VCaP (cell line): ENCODE results near the gene CDAN1.

Source experiments
- H3K27ac ChIP-seq: fragments of 450-650 bp; 2 replicates; pipeline ENCODE4 v1.5.1; 2017
- TF ChIP-seq, protein P1 (sequence below): fragments of 450-650 bp; conservative IDR thresholded peaks from 2 replicates; pipeline ENCODE4 v1.5.1; 2017; ENCODE audit warnings: mild to moderate bottlenecking, moderate library complexity

The CDAN1 gene

DNA sequence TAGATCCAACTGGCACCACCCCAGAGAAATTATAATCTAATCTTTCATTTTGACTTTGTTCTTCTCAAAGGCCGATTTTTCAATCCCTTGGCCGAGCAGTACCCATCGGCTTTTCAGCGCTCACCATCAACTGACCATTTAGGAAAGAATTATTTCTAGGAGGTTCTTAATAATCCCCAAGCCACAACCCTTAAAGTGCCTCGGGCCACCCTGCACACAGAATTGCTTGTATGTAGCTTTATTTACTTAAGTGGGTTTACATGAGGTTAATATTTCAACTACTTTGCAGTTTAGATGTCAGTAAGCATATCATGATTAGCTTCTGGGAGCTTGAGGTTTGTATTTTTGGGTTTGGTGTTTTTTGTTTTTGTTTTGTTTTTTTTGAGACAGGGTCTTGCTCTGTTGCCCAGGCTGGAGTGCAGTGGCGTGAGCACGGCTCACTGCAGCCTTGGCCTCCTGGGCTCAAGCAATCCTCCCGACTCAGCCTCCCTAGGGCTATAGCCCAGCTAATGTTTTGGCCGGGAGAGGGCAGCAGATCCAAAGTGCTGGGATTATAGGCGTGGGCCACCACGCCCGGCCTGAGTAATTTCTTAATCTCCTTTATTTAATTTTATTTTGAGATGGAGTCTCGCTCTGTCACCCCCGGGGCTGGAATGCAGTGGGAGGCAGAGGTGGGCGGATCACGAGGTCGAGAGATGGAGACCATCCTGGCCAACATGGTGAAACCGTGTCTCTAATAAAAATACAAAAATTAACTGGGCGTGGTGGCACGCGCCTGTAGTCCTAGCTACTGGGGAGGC, 801 bp upstream of the CDAN1 start:
- H3K27ac ChIP-seq = peak overlapping the region; percentile 81
- TF ChIP-seq, protein P1, sequence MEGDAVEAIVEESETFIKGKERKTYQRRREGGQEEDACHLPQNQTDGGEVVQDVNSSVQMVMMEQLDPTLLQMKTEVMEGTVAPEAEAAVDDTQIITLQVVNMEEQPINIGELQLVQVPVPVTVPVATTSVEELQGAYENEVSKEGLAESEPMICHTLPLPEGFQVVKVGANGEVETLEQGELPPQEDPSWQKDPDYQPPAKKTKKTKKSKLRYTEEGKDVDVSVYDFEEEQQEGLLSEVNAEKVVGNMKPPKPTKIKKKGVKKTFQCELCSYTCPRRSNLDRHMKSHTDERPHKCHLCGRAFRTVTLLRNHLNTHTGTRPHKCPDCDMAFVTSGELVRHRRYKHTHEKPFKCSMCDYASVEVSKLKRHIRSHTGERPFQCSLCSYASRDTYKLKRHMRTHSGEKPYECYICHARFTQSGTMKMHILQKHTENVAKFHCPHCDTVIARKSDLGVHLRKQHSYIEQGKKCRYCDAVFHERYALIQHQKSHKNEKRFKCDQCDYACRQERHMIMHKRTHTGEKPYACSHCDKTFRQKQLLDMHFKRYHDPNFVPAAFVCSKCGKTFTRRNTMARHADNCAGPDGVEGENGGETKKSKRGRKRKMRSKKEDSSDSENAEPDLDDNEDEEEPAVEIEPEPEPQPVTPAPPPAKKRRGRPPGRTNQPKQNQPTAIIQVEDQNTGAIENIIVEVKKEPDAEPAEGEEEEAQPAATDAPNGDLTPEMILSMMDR = peak; percentile 61

DNA sequence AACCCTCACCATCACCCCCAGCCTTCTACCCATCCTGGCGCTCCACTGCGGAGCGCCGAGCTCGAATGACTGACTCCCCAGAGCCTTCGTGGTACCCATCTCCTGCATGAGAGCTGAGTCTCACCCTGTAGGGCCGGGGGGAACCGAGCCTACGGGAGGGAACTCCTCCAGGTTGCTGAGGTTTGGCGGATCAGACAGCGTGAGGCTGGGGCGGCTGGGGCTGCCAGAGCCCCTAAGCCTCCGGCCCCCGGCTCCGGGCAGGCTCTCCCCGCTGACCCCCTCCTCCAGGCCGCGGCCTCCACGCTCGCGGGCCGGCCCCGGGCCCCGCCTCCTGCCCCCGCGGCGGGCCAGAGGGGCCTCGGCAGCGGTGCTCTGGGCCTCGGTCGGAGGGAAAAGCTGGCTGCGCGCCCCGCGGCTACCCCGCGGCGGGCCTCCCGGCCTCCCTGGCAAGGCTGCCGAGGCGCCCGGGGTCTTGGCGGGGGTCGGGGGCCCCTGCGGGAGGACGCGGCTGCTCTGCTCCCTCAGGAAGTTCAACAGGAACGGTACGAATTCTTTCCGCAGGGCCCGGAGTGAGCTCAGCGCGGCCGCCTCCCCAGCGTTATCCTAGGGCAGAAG, 643 bp downstream of the CDAN1 start:
- TF ChIP-seq, protein P1 = no peak
- peak overlapping the region; percentile 81 for H3K27ac ChIP-seq

DNA sequence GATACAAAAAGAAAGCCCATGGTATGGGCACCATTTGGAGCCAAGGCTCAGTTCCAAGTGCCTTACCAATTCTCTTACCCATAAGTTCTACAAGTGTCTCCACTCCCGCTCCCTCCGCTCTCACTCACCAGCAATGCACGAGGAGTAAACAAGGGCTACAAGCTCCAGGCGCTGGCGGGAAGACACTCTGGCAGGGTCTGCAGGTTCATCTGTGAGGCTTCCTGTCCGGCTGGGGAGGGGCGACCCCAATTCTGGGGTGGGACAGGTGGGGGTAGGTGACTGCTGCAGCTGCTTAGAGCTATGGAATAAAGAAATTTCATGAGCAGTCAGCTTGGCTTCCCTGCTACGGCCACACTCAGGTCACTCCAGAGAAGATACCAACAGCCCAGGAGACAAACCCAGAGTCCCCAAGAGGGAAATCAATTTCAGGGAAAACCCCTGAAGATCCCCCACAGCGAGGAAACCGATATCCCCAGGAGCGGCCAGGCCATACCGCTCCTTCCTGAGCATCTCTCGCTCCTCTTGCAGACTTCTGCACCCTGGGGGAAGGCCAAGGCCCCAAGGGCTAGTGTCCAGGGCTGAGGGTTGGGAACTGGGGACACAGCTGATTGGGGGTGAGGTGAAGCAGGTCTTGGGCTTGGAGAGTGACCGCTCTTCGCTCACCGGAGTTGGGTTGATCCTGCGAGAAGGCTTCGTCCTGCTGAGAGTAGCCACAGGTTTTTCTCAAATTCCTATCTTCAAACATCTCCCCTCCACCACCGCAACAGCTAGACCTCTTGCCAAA, 1.4 kb downstream of the CDAN1 start:
- H3K27ac ChIP-seq = peak overlapping the region; percentile 81; the same call in 1 of the 2 replicates
- TF ChIP-seq, protein P1 = no peak

DNA sequence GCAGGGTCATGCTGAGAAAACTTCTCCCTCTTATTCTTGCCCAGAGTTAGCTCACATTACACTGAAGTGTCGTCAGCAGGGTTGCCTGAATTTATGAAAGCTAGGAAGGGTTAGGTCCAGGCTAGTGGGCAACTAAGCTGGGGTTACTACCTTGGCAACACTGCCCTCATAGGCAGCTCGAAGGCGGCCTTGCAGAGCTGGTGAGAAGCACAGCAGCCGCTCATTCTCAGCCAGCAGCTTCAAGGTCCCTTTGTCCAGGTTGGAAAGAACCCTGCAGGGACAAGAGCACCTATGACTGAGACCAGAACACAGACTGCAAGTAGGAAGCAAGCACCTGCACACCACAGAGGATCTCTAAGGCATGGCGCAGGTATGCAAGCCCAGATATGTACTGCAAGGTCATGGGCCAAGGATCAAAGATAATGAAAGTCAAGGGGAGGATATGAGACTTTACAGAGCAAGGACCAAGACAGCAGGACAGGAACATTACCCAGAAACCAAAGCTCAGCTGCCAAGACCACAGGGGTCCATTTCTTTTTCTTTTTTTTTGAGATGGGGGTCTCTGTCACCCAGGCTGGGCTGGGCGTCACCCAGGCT, 2.8 kb downstream of the CDAN1 start:
- H3K27ac ChIP-seq = no peak overlapping the region
- TF ChIP-seq, protein P1 = no peak

DNA sequence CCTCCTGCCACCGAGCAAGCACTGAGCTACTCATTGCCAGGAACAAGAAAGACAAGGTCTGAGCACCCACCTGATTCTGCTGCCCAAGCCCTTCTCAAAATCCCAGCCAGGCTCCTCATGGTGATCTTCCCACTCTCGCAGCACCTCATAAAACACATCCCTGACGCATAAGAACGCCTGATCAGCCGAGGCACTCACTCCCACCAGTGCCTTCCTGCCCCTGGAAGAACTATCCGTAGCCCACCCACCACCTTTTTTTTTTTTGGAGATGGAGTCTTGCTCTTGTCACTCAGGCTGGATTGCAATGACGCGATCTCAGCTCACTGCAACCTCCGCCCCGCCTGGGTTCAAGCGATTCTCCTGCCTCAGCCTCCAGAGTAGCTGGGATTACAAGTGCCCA, 3.9 kb downstream of the CDAN1 start:
- no peak overlapping the region for H3K27ac ChIP-seq
- TF ChIP-seq, protein P1 = no peak

DNA sequence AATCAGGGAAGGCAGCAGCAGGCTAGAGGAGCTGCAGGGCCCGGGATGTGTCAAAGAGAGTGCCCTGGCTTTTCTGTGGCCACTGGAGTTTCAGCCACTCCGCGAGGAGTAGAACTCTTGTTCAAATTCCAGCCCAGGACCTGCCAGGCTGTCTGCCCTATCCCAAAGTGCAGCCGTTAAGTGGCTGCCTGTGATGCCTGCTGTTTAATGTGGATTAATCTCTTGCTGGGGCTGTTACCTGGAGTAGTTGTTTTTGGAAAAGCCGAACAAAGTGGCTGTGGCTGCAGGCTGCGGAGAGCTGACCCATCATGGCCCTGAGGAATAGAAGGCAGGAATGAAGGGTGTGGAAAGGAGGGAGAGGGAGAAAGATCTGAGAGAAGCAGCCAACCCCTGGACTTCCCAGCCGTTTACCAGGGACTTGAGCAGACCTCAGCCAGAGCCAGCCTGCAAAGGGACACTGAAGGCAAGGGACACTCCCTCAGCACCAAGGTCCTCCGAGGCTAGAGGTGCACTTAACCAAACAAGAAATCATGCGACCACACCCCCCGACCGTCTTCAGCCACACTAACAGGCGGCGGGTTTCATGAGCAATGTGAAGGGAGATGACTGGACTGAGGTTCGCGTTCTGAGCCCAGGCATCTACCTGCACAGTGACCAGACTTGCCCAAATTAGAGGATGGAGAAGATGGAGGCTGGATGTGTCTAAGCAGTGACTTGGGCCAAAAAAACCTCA, 4.7 kb downstream of the CDAN1 start:
- TF ChIP-seq, protein P1 = no peak
- no peak overlapping the region for H3K27ac ChIP-seq
